Hippocampal formation (tissue), 2 donors: ENCODE results near the gene FHIT.
"Not testable (repeated sequence)": the region's sequence is repeated elsewhere in the genome, so short reads cannot be mapped to it uniquely, and the experiment has no call there.

Experiments
- DNase-seq, 2 donors: peaks; one replicate each; lab custom pipeline; 2025; lab: John Stamatoyannopoulos, UW

FHIT gene

DNA sequence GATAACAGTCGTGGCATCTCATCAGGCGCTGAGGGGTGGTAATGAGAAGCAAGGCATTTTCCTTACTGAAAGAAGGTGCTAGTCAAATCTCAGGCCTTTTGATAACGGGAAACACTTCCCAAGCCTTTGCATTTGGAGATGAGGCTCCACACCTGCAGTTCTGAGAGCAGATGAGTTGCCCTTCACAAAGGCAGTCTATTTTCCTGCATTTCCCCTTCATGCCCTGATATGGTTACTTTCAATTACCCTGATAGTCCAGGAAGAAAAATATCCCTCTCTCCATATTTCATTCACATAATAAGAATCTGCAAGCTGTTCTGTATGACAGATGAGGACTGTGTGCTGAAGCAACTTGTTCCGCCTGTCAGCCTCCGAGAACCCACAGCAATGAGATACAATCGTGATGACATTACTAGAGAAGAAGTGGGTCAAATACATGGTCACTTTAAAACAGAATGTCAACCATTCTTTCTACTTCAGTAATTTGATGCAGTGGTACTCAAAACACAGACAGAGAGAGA lies 25.0 kb downstream of the FHIT start:
- no peak for DNase-seq

DNA sequence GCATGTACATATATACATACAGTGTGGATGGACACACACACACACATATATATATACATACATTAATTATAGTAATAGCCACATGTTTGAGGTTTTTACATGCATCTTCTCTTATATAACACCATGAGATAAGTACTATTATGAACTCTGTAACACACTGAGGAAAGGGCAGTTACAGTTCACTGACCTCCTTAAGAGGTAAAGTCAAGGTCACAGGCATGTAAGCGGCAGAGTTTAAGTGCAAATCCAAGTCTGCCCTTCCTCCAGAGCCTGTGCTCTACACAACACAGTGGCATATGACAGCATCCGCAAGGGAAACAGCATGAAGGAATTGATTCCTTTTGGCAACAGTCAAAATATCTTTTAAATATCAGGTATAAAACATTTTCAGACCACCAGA lies 26.4 kb downstream of the FHIT start:
- no peak for DNase-seq

DNA sequence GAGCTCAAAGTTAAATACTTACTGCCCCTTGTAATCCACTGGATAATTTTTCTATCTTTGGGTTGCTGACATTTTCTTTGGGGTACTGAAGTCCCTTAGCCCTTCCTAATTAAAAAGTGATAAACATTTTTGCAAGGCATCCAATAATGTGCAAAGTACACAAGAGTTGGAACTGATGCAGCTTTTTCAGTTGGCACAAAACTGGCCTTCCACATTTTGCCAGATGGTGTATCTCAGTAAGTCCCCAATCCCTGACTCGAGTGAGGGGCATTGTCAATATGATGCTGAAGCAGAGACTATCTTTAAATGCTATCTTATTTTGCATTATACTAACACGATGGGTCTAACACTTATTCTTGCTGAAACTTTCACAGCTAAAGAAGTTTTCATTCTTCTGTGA lies 27.8 kb downstream of the FHIT start:
- DNase-seq = no peak

DNA sequence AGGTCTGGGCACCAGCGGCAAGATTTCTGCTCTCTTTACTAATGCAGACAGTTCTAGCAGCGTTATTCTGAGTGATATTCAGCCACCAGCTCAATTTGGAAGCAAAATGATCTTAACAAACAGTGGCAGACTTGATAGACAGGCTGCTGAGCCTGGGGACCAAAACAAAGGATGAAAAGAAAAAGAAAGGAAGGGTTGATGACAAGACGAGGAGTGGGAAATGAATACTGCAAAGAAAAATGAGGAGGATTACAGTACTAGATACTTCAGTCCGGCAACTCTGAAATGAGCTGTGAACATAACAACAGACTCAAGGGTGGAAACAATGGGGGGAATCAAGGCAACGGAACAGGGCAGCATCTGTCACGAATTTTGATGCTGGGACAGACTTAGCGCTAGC lies 28.8 kb downstream of the FHIT start:
- no peak for DNase-seq

DNA sequence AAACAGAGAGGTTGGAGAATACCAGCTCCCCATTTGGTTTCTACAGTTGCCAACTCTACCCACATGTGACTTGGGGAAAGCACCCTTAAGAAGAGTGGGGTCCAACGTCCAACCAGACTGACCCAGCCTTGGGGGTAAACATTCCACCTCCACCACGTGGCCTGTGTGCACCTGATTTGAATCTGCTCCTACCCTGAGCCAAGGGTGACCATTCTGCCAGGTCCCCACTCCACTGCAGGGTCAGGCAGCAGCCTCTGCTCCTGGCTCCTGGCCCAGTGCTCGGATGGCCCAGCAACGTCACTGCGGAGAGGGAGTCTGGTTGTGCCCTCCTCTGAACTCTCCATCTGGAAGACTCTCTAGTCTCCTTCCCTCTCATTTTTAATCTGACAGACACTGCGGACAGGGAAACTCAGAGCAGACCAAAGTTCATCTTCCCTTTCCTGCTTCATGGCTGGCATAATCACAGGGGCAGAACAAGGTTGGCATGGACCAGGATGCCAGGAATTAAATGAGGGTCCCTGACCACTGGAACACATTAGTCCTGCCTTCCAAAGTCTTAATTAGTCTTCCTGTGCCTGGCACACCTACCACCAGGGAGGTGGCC lies 29.4 kb downstream of the FHIT start:
- DNase-seq = no peak

DNA sequence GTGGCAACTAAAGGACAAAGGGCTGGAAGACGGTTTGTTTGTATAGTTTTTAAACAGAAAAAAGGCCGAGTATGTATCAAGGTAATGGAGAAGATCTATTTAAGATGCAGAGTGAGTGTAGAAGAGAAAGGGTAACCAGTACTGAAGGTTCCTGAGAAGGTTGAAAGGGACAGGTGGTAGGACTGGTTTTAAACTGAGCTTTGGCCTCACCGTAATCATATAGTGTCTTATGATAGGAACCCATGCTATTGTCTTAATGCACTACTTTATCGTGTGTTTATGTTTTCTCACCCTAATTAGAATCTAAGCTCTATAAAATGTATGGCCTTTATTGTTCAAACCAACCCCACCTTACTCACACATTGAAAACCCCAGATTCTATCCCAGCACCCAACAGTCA lies 32.7 kb downstream of the FHIT start:
- no peak for DNase-seq

DNA sequence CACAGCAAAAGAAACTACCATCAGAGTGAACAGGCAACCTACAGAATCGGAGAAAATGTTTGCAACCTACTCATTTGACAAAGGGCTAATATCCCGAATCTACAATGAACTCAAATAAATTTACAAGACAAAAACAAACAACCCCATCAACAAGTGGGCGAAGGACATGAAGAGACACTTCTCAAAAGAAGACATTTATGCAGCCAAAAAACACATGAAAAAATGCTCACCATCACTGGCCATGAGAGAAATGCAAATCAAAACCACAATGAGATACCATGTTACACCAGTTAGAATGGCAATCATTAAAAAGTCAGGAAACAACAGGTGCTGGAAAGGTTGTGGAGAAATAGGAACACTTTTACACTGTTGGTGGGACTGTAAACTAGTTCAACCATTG lies 35.1 kb downstream of the FHIT start:
- not testable (repeated sequence) for DNase-seq

DNA sequence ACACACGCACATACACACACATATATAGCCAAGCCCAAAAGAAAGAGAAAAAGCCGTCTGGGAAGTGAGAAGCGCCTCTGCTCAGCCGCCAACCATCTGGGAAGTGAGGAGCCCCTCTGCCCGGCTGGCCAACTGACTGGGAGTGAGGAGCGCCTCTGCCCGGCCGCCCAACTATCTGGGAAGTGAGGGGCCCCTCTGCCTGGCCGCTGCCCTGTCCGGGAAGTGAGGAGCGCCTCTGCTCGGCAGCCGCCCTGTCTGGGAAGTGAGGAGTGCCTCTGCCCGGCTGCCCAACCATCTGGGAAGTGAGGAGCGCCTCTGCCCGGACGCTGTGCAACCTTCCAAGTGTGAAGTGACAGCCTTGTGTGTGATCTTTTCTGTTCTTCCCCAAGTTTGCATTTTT lies 49.2 kb downstream of the FHIT start:
- DNase-seq = no peak

DNA sequence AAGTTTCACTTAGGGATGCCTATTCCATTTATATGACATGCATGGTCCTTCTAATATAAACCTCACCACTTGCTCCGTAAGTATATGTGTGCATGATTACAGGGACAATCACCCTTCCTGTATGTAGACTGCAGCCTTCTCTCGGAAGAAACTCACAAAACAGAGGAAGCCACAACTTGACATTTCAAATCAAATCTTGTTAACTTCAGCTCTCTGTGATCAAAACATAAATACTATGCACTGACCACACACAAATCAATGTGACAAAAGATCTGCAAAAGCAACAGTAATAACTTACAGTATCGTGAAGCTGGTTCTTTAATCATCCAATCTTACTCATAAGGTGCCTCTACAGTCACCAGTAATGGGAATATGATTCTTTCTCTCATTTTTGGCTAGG lies 50.2 kb downstream of the FHIT start:
- DNase-seq = no peak

DNA sequence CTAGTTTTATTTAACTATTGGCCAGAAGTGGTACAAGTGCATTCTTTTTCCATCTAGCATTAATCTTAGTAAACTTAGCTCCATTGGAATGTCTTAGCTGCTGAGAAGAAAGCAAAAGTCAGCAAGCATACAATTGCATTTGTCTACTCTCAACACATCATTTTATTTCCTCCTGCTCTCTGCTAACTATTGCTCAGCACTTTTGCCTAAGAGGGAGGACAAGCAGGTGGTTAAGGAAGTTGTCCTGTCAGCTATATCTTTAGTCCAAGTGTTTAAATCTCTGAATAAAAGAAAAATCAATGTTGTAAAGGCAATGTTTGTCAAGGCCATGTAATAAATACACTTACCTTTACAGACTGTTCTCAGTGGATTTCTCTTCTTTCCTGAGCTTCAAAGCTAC lies 51.0 kb downstream of the FHIT start:
- no peak for DNase-seq

DNA sequence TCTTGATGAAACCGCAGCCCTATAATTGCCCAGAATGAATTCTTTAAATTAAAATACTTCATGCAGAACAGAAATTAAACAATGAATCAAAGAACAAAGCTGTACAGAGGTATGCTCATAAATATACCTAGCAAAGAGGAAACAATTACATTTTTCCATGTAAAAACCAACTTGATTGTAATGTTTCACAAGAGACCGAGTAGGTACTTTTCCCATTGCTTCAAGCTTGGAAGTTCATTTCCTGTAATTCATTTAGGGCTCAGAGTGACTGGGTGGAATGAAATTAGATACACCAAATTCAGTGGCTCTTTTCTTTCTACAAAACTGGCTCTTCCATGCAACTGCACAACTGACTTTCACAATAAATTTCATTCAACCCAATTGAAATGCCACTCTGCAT lies 51.4 kb downstream of the FHIT start:
- DNase-seq = no peak

DNA sequence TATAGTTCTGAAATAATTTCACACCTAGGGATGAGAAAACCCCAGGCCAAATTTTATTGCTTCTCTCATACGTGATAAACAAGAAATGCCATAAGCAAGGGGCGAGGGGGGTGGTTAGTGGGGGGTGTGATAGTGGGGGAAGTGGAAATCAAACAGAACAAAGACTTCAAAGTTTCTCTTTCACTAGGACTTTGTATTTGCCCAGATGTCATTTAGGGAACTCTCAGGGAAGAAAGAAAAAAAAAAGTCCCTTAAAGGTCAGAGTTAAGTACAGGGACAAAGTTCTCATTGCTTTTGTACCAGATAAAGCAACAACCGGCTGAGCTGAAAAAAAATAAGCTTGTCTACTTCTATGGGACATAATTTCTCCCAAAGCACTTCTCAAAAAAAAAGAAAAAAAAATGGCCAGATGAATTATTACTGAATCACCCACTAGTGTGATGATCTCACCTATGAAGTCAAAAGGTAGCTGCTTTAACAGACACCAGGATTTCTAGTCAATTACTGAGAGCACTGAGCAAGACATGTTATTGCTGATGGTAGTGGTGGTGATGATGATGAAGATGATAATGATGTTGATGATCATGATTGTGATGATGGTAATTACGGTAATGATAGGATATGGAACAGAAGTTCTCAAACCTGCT lies 56.2 kb downstream of the FHIT start:
- DNase-seq = no peak

DNA sequence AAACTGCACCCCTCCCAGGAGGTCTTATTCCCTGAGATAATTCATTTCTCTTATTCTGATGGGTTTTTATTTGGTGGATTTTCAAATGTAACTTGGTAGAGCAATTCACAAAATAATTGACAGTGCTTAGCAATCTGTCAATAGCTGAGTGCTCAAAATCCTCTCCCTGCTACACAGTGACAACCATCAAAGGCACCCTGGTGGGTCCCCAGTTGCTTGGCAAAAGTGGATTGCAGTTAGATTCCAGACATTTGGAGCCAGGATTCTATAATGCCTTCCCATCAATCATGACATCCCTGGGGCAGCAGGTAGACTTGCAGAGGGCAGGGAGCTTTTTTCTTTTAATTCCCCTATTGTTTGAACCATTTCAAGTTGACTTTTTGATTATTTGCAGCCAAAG lies 59.0 kb downstream of the FHIT start:
- no peak for DNase-seq

DNA sequence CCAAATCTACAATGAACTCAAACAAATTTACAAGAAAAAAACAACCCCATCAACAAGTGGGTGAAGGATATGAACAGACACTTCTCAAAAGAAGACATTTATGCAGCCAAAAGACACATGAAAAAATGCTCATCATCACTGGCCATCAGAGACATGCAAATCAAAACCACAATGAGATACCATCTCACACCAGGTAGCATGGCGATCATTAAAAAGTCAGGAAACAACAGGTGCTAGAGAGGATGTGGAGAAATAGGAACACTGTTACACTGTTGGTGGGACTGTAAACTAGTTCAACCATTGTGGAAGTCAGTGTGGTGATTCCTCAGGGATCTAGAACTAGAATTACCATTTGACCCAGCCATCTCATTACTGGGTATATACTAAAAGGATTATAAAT lies 61.0 kb downstream of the FHIT start:
- DNase-seq = not testable (repeated sequence)

DNA sequence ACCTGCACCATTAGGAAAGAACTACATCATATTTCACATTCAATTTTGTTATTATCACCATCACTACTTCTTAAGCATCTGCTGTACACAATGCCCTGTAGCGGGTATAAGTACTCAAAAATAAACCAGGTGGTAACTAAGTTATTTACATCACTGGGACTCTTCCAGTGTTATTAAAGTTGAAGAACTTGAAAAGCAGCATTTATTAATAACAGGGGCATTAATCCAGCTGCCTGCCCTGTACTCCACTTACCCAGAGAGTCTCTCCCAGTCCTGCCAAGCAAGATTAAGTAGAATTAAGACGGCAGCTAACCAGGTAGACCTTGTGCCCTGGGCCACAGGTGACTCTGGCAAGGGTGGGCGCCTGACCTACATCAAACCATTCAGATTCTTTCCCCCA lies 65.2 kb downstream of the FHIT start:
- no peak for DNase-seq

DNA sequence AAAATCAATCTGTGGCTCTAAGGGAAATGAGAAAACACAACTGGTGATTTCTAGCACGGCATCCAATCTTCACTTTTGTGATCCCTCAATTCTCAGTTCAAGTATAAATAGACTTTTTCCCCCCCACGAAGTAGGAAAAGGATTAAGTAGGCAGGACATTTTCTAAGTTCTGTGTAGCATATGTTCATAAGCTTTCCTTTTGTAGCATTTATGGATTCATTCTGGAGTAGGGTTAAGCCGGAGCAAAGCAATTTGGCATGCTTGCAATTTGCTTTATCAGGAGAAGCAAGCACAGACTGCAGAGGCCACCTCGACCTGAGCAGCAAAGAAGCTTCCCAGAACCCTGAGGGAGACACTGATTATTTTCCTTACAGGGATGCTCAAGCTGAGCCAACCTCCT lies 66.3 kb downstream of the FHIT start:
- DNase-seq = no peak

DNA sequence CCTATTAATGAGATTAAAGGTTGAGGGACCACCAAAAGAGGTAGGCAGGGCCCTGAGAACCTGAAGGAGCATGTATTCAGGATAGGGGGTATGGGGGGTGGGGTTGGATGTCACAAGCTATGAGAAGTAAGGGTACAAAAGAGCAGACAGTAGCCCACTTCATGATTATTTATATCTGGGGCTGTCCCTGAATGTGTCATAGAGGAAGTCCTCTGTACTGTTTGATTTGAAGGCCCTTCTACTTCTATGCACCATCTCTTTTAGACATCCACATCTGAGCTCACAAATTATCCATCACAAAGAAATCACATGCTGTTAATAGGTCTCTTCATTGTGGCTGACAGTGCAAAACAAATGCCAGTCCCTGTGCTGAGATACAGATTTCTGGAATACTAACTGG lies 68.6 kb downstream of the FHIT start:
- DNase-seq = no peak

DNA sequence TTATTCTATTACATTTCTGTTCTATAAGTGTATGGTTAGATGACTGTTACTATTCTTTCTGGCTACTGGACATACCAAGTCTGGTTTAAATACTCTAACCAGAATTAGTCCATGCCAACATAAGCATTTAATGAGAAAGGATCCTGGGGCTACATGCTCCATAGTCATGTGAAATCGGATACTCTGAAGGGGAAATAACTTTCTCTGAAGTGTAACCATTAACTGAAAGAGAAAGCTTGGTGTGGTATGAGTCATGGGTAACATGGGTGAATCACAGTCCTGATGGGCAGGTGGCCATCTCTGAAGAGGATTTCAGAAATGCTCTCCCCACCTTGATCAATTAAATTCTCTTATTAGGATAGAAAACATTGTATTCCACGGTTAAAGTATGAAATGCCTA lies 69.4 kb downstream of the FHIT start:
- DNase-seq = no peak

DNA sequence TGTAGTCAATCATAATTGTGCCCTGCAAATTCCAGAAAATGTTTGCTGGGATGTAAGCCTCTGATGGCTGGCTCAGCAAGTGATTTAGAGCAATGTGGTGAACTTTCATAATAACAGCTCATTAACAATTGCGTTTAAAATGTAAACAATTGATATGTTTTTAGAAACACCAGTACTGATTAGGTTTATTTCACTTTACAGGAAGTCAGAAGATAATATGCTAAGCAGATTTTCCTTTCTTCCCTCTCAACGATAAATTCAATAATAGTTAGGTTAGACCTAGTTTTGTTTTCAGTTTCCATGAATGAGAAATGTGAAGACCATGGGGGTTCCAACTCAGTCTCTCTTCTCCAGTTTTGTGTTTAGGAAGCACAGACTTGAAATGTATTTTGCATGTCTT lies 71.0 kb downstream of the FHIT start:
- DNase-seq = no peak

DNA sequence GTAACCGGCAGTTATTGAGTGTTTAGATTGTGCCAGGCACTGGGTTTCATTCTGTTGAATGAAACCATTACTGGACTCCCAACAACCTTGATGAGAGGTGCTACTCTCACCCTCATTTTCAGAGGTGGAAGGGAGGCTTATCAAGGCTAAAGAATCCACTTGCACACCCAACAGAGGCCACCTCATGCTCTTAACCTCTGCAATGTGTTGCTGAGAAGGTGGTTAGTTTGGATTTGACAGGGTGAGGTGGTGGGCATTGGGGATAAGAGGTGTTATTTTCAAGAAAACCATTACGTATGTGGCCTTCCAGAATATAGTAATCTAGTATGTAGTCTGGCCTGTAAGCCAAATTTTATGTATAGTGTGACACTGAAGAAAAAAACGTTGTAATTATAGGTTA lies 73.1 kb downstream of the FHIT start:
- no peak for DNase-seq

DNA sequence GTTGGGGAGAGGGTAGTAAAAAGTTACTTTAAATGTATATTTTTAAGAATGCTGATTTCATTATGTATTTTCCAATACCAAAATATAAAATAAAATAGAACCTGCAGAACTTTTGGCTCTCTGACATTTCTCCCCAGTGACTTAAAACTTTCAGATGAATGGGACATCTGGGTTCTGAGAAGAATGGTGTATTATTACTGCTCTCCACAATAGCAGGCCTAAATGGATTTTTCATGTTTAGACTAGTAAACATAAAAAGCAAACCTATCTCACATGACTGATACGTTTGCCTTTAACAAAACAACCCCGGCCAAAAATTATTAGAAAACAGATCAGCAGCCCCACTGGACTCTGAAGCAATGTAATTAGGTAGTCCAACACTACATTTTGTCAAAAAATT lies 73.8 kb downstream of the FHIT start:
- DNase-seq = peak in 1 of 2 donors; percentile 5

DNA sequence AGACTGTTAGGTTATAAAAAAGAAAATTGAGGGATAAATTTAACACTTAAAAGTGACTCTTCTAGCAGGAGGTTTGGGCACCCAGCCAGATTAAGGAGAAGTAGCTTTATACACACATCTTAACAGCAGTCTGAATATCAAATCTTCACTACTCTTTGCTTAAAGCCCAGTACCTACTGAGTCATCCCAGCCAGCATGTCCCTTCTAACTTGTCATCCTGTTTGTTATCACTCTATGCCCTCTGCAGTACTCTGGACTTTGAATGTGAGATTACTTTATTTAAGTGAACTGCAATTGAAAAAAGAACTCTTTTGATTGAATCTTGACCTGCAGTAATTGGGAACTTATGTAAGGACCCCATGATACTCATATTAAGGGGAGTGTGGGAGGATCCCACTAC lies 77.6 kb downstream of the FHIT start:
- DNase-seq = no peak

DNA sequence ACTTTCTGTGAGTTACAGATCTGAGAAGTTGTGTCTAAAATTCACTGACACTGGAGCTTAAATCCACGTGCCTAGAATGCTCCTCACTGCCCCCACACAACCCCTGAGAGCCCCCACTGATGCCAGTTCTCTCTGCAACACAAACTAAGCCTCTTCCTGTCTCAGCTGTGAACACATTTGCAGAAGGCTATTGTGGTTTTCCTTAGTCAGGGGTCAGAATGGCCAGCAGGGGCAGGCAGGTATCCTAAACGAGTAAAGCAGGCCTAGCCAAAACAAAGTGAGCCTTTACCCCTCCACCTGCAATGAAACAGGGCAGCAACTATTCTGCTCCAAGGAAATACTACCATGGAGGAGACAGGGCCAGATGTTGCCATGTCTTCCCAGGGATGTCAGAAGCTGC lies 78.6 kb downstream of the FHIT start:
- no peak for DNase-seq

DNA sequence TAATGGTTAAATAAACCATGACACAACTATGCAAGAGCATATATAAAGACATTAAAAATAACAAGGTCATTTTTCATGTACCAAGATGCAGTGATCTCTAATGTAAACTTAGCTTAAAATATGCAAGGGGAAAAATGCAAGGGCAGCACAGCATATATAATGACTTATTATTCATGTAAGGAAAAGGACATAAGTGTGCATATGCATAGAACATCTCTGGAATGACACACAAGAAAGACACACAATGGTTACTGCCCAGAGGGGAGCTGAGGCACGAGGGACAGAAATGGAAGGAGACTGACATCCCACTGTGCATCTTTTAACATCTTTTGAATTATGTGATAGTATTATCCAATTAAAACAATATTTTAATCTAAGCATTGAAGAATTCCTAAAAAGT lies 79.0 kb downstream of the FHIT start:
- no peak for DNase-seq
